ENCODE measurements around the gene BPTF. TPM values are rescaled to one million over a fixed set of nuclear protein-coding genes. Genes with fewer than 3 reads are reported as not detected.

The BPTF gene
- polyA plus RNA-seq, 1 experiment = 34.8 TPM

DNA sequence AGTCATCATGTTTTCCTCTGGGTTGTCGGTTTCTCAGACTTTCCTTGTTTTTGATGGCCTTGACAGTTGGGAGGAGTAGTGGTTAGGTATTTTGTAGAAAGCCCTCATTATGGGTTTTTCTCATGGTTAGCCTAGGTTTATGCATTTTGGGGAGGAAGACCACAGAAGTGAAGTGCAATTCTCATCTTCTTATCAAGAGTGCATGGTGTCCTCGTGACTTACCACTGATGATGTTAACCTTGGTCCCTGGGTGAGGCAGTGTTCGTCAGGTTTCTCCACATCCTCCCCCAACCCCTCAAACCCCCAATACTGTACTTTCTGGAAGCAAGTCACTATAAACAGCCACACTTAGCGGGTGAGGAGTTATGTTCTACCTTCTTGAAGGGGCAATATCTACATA is 42.3 kb downstream of the BPTF start:
- POLR2A ChIA-PET = no interaction called here
- H3K4me3 ChIP-seq (ENCODE audit: low read depth, low read length) = no peak overlapping the region
- TF ChIP-seq, protein P1, sequence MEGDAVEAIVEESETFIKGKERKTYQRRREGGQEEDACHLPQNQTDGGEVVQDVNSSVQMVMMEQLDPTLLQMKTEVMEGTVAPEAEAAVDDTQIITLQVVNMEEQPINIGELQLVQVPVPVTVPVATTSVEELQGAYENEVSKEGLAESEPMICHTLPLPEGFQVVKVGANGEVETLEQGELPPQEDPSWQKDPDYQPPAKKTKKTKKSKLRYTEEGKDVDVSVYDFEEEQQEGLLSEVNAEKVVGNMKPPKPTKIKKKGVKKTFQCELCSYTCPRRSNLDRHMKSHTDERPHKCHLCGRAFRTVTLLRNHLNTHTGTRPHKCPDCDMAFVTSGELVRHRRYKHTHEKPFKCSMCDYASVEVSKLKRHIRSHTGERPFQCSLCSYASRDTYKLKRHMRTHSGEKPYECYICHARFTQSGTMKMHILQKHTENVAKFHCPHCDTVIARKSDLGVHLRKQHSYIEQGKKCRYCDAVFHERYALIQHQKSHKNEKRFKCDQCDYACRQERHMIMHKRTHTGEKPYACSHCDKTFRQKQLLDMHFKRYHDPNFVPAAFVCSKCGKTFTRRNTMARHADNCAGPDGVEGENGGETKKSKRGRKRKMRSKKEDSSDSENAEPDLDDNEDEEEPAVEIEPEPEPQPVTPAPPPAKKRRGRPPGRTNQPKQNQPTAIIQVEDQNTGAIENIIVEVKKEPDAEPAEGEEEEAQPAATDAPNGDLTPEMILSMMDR (IDR thresholded peaks at IDR 0.05; ENCODE audit: insufficient read depth, low read depth, low read length) = no peak
- no peaks in the 10 kb centered on the region for H3K27me3 ChIP-seq (ENCODE audit: control insufficient read depth, insufficient read depth, low read length)
- peaks cover 1% of the 10 kb centered on the region; the same call in 1 of the 2 replicates for H3K36me3 ChIP-seq (ENCODE audit: control insufficient read depth, insufficient read depth, low read length)
- no peak for DNase-seq (ENCODE audit: low read depth)
- CTCF ChIA-PET = no interaction called here

DNA sequence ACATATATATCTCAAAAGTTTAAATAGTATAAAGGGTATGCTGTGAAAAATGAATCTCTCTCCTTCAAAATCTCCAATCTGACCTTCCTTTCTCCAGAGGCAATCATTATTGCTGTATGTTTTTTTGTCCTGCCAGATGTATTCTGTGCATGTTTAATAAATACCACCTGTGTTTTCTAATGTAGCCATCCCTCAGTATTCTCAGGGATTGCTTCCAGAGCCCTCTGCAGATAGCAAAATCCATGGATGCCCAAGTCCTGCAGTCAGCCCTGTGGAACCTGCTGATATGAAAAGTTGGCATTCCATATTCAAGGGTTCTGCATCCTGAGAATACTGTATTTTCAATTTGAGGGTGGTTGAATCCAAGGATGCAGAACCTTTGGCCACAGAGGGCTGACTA is 42.9 kb downstream of the BPTF start:
- Histone ChIP-seq H3K4me3 (ENCODE audit: low read depth, low read length) (no peak overlapping the region), H3K36me3 (ENCODE audit: control insufficient read depth, insufficient read depth, low read length) (peaks cover 1% of the 10 kb centered on the region; the same call in 1 of the 2 replicates), H3K27me3 (ENCODE audit: control insufficient read depth, insufficient read depth, low read length) (no peaks in the 10 kb centered on the region)
- TF ChIP-seq, protein P1 (IDR thresholded peaks at IDR 0.05; ENCODE audit: insufficient read depth, low read depth, low read length) = no peak
- DNase-seq (ENCODE audit: low read depth) = no peak
- ChIA-PET POLR2A (no interaction called here), CTCF (no interaction called here)

DNA sequence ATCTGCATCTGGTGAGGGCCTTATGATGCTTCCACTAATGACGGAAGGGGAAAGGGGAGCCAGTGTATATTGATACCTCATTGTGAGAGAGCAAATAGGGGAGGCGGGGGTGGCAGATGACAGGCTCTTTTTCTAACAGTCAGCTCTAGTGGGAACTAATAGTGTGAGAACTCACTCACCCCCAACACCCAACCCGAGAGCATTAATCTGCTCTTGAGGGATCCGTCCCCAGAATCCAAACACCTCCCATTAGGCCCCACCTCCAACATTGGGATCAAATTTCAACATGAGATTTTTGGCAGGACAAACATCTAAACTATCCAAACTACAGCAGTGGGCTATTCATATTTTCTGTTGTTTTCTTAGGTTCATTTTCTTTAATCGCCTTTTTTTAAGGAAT is 54.4 kb downstream of the BPTF start:
- POLR2A ChIA-PET = no interaction called here
- TF ChIP-seq, protein P1 (IDR thresholded peaks at IDR 0.05; ENCODE audit: insufficient read depth, low read depth, low read length) = no peak
- no peak for DNase-seq (ENCODE audit: low read depth)
- no peak overlapping the region for H3K4me3 ChIP-seq (ENCODE audit: low read depth, low read length)
- H3K27me3 ChIP-seq (ENCODE audit: control insufficient read depth, insufficient read depth, low read length) = no peaks in the 10 kb centered on the region
- CTCF ChIA-PET = no interaction called here
- H3K36me3 ChIP-seq (ENCODE audit: control insufficient read depth, insufficient read depth, low read length) = peaks cover 3% of the 10 kb centered on the region

DNA sequence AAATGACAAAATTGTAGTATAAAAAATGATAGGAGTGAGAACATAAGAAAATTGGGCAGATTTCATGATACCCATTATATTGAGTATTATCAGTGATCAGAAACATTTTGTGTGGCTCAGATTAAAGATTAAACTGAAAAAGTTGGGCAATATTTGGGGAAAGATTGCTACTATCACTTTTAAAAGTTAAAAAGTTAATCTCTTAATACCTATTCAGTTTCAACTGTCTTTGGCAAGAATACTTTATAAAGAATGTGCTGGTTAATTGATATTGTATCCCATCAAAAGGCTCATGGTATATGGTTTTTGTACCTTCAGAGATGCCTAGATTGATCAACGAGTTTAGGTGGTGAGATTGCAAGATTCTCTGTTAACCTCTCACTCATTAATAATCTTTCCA is 55.8 kb downstream of the BPTF start:
- Histone ChIP-seq H3K36me3 (ENCODE audit: control insufficient read depth, insufficient read depth, low read length) (no peaks in the 10 kb centered on the region), H3K4me3 (ENCODE audit: low read depth, low read length) (no peak overlapping the region), H3K27me3 (ENCODE audit: control insufficient read depth, insufficient read depth, low read length) (no peaks in the 10 kb centered on the region)
- DNase-seq (ENCODE audit: low read depth) = no peak
- POLR2A ChIA-PET = no interaction called here
- TF ChIP-seq, protein P1 (IDR thresholded peaks at IDR 0.05; ENCODE audit: insufficient read depth, low read depth, low read length) = no peak
- CTCF ChIA-PET = no interaction called here

DNA sequence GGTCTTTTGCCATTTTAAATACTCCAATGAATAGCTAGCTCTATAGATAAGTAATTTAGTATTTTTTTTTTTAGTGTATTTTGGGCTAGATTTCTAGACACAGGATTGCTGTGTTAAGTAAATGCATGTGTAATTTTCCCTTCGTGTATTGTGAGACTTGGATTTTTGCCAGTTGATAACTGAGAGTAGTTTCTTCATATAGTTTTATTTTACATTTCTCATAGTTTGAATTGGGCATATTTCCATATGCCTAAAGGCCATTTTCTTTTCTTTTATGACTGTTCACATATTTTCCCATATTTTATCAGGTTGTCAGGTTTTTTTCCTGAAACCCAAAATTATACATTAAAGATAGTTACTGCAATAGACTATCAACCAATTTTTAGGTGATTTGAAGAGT is 59.4 kb downstream of the BPTF start:
- H3K36me3 ChIP-seq (ENCODE audit: control insufficient read depth, insufficient read depth, low read length) = peaks cover 1% of the 10 kb centered on the region
- ChIA-PET CTCF (no interaction called here), POLR2A (no interaction called here)
- DNase-seq (ENCODE audit: low read depth) = no peak
- no peak overlapping the region for H3K4me3 ChIP-seq (ENCODE audit: low read depth, low read length)
- no peaks in the 10 kb centered on the region for H3K27me3 ChIP-seq (ENCODE audit: control insufficient read depth, insufficient read depth, low read length)
- TF ChIP-seq, protein P1 (IDR thresholded peaks at IDR 0.05; ENCODE audit: insufficient read depth, low read depth, low read length) = no peak

All from BJ (cell line).